Breast epithelium (tissue), 3 donors: ENCODE data around the gene MED7.

Experiments used
- POLR2A ChIP-seq: fragments of 450-650 bp; IDR thresholded peaks from one replicate; pipeline ENCODE4 v1.6.1; 2016; ENCODE audit warnings: antibody characterized with exemption, mild to moderate bottlenecking, moderate library complexity
- POLR2AphosphoS5 ChIP-seq, 3 donors: sonication (generic); formaldehyde crosslinking; IDR thresholded peaks; one replicate each; pipeline ENCODE4 v1.6.1; 2017; ENCODE audit warnings: antibody characterized with exemption in 3 of 3
- TF ChIP-seq, protein P1 (sequence below), 3 donors: fragments of 450-650 bp; IDR thresholded peaks; one replicate each; pipeline ENCODE4 v1.5.1; 2016 to 2017; ENCODE audit warnings: antibody characterized with exemption in 3 of 3, mild to moderate bottlenecking in 3 of 3, moderate library complexity in 3 of 3

DNA sequence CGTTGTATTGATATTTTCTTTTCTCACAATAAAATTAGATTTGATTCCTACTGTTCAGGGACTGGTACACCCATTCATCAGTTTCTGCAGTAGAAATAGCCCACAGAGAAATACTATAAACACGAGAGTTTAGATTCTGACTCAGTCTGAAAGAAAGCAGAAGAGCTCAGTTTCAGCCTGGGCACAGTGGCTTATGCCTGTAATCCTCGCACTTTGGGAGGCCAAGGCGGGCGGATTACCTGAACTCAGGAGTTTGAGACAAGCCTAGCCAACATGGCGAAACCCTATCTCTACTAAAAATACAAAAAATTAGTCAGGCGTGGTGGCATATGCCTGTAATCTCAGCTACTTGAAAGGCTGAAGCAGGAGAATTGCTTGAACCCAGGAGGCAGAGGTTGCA is 46.6 kb upstream of the MED7 start:
- TF ChIP-seq POLR2AphosphoS5 (IDR thresholded peaks at IDR 0.05), result no peak
- TF ChIP-seq, protein P1, sequence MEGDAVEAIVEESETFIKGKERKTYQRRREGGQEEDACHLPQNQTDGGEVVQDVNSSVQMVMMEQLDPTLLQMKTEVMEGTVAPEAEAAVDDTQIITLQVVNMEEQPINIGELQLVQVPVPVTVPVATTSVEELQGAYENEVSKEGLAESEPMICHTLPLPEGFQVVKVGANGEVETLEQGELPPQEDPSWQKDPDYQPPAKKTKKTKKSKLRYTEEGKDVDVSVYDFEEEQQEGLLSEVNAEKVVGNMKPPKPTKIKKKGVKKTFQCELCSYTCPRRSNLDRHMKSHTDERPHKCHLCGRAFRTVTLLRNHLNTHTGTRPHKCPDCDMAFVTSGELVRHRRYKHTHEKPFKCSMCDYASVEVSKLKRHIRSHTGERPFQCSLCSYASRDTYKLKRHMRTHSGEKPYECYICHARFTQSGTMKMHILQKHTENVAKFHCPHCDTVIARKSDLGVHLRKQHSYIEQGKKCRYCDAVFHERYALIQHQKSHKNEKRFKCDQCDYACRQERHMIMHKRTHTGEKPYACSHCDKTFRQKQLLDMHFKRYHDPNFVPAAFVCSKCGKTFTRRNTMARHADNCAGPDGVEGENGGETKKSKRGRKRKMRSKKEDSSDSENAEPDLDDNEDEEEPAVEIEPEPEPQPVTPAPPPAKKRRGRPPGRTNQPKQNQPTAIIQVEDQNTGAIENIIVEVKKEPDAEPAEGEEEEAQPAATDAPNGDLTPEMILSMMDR (IDR thresholded peaks at IDR 0.05), result no peak
- TF ChIP-seq POLR2A, result no peak
